GM12874 (cell line): ENCODE results near the gene NETO2.
A peak's percentile ranks its signal among the peaks of the same experiment; 100 is the strongest.

ENCODE experiments used
- TF ChIP-seq, protein P1 (sequence below): IDR thresholded peaks from 2 replicates; pipeline ENCODE4 v1.5.1; 2011; ENCODE audit warnings: low read depth, mild to moderate bottlenecking, control low read depth, low read length, moderate library complexity; ENCODE audit not compliant: insufficient read depth

The NETO2 gene

DNA sequence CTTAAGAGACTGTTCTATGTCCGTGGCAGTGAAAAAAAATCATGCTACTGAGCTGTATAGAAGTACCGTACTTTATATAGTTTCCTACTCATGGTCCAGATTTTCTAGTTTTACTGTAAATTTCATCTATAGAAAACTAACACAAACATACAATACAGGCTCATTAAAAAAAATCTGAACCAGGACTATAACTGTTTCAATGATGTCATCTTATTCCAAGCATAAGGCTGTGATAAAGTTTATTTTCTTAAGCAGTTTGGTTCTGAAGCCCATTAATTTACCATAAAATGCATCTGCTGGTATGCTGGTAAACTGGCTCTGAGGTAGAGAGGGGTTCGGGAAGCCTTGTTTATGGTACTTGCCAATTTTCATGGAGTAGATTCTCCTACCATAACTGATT, 16.7 kb upstream of the NETO2 start:
- TF ChIP-seq, protein P1, sequence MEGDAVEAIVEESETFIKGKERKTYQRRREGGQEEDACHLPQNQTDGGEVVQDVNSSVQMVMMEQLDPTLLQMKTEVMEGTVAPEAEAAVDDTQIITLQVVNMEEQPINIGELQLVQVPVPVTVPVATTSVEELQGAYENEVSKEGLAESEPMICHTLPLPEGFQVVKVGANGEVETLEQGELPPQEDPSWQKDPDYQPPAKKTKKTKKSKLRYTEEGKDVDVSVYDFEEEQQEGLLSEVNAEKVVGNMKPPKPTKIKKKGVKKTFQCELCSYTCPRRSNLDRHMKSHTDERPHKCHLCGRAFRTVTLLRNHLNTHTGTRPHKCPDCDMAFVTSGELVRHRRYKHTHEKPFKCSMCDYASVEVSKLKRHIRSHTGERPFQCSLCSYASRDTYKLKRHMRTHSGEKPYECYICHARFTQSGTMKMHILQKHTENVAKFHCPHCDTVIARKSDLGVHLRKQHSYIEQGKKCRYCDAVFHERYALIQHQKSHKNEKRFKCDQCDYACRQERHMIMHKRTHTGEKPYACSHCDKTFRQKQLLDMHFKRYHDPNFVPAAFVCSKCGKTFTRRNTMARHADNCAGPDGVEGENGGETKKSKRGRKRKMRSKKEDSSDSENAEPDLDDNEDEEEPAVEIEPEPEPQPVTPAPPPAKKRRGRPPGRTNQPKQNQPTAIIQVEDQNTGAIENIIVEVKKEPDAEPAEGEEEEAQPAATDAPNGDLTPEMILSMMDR = no peak

DNA sequence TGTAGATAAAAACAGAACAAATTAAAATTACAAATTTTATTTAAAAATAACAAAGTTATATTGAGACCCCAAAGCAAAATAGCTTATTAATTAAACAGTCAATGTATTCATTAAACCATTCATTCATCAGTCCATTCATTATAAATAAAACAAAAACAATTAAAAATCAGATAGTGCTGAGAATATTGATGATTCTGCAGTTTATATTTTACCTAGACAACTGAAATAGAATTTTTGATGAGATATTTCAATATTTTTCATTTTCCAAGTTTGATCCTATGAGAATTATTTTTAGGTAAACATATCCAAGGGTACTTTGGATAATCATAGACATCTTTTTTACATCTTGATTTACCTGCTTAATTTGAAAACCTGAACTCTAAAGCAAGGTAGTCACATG, 15.2 kb upstream of the NETO2 start:
- TF ChIP-seq, protein P1 = no peak

DNA sequence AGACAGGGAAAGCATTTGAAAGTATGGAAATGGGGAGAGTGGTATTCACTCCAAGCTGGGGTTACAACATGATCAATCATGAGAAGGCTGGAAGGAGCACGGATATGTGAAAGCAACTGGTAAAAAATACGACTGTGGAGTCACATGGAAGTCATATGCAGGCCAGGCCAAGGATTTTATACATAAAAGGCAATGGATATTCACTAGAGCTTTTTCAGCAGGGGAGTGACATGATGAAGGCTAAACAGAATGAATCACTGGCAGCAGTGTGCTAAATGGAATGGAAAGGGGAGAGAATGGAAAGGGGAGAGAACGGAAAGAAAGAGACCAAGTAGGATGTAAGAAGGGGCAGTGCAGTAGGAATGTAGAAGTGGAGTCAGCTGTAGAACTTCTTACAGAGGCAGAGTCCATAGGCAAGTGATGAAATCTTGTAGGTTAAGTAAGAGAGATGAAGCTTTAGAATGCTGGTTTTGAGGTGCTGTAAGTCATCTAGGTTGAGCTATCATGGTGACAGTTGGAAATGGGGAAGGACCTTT, 13.0 kb upstream of the NETO2 start:
- TF ChIP-seq, protein P1 = no peak

DNA sequence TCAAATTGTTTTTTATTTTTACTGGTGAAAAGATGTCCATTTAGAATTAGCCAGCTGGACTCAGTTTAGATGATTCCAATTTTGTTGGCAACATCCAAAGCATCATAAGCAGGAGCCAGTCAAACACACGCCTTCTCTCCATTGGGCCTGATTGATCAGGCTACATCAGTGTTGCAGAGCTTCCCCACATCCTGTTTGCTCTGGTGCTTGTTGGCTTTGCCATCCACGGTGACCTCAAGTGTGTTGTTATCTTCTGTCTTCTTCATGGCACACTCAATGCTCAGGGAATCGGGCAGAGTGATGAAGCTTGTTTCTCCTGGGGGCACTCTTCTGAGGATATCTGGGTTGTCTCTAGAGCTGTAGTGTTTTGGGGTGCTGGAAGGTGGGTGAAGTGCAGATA, 6.3 kb upstream of the NETO2 start:
- TF ChIP-seq, protein P1 = no peak

DNA sequence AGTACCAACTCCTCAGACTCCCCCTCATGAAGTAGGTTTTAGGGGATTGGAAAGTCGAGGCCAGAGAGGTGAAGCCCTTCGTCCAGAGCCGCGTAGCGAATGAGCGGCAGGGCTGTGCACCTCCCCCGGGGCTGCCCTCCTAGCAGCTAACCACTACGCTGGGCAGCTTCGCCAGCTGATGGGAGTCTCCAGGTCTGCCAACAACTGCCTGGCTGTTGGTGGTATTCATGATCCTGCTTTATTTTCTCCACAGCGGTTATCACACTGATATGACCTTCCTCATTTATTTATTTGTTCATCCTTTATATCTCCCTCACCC, 773 bp upstream of the NETO2 start:
- TF ChIP-seq, protein P1 = no peak

DNA sequence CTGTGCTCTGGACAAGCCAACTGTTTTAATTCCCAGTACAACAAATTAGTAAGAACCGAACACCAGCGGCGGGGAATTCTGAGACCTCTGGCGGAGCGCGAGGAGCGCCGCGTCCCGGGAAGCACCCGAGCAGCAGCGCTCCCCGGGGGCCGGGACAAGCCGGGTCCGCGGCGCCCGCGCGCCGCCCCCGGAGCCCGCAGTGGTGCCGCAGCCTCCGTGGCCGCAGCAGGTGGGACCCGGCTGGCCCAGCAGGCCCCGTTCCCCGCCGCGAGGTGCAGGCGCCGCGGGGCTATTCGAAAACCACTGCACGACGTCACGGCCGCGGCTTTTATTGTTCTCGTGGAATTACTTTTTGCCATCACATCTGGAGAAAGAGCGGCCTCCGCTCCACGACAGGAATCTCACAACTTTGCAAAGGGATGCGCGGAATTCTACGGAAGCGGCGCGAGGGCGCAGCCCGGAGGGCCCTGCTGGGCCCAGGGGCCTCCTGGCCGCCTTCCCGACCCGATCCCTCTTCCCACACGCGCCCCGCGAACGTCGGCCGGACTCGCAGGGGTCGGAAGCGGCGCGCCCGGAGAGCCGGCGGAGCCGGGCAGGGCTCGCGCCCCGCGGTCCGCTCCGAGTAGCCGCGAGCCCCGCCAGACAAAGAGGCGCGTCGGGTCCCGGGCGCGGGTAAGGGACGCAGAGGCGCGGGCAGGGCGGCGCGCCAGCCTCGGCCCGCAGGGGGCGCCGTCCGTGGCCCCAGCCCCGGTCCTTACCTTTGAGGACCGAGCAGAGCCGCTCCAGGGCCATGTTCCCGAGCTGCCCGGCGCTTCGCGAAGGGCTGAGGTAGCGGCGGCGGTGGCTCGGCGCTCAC, 696 bp downstream of the NETO2 start:
- TF ChIP-seq, protein P1 = peak; percentile 89

DNA sequence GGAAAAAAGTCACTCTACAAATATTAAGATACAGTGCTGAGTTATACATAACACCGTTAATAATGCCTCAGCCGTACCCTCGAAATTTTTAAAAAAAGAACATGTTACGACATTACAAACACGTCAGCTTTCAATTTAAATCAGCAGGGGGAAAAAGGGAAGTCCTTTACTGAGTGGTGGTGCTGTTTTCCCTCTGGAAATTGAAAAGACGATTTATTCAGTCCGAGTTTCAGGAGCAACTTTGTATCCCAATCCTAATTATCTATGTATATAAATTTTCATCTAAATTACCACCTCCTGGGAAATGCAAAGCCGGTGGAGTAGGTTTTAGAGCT, 1.3 kb downstream of the NETO2 start:
- TF ChIP-seq, protein P1 = no peak
